ENCODE results near the gene TRHDE. TPM values are rescaled to one million over a fixed set of nuclear protein-coding genes. Genes with fewer than 3 reads are reported as not detected.

TRHDE gene
- total RNA-seq, 6 experiments from 2014 or later: 65.7 to 106 (median 93.3) TPM

GRCh38 chr12:72453066-72453465, 180.9 kb downstream of the TRHDE start:
- Mint-ChIP-seq H3K9me3 (peaks cover 13% of the 10 kb centered on the region), H3K27me3 (ENCODE audit: insufficient read depth) (no peaks in the 10 kb centered on the region), H3K27ac (no peak overlapping the region; the same call in 1 of the 2 replicates), H3K4me1 (ENCODE audit: low read depth) (peaks cover 7% of the 10 kb centered on the region), H3K36me3 (ENCODE audit: low read depth) (peaks cover 23% of the 10 kb centered on the region), H3K4me3 (no peak overlapping the region; the same call in 1 of the 2 replicates)
- DNase-seq: no peak
- TF ChIP-seq, protein P1, sequence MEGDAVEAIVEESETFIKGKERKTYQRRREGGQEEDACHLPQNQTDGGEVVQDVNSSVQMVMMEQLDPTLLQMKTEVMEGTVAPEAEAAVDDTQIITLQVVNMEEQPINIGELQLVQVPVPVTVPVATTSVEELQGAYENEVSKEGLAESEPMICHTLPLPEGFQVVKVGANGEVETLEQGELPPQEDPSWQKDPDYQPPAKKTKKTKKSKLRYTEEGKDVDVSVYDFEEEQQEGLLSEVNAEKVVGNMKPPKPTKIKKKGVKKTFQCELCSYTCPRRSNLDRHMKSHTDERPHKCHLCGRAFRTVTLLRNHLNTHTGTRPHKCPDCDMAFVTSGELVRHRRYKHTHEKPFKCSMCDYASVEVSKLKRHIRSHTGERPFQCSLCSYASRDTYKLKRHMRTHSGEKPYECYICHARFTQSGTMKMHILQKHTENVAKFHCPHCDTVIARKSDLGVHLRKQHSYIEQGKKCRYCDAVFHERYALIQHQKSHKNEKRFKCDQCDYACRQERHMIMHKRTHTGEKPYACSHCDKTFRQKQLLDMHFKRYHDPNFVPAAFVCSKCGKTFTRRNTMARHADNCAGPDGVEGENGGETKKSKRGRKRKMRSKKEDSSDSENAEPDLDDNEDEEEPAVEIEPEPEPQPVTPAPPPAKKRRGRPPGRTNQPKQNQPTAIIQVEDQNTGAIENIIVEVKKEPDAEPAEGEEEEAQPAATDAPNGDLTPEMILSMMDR (IDR thresholded peaks at IDR 0.05): no peak

- H3K27me3 Mint-ChIP-seq (ENCODE audit: insufficient read depth): no peaks in the 10 kb centered on the region
- DNase-seq: no peak
- TF ChIP-seq, protein P1 (IDR thresholded peaks at IDR 0.05): no peak
- peaks cover 12% of the 10 kb centered on the region for H3K4me1 Mint-ChIP-seq (ENCODE audit: low read depth)
- H3K27ac Mint-ChIP-seq: no peak overlapping the region
- H3K36me3 Mint-ChIP-seq (ENCODE audit: low read depth): peaks cover 23% of the 10 kb centered on the region
- H3K9me3 Mint-ChIP-seq: peaks cover 13% of the 10 kb centered on the region
- H3K4me3 Mint-ChIP-seq: no peak overlapping the region
Observed at GRCh38 chr12:72453550-72453949, 181.4 kb downstream of the TRHDE start.

GRCh38 chr12:72464471-72464870, 192.3 kb downstream of the TRHDE start:
- no peak for DNase-seq
- Mint-ChIP-seq H3K27me3 (ENCODE audit: insufficient read depth) (0 out of 2 replicates have a peak, but pooled peaks cover 3% of the 10 kb centered on the region), H3K9me3 (no peaks in the 10 kb centered on the region), H3K36me3 (ENCODE audit: low read depth) (peaks cover 9% of the 10 kb centered on the region), H3K27ac (peak overlapping the region; percentile 19; the same call in 1 of the 2 replicates), H3K4me1 (ENCODE audit: low read depth) (peaks cover 16% of the 10 kb centered on the region), H3K4me3 (no peak overlapping the region)
- TF ChIP-seq, protein P1 (IDR thresholded peaks at IDR 0.05): no peak

DNA sequence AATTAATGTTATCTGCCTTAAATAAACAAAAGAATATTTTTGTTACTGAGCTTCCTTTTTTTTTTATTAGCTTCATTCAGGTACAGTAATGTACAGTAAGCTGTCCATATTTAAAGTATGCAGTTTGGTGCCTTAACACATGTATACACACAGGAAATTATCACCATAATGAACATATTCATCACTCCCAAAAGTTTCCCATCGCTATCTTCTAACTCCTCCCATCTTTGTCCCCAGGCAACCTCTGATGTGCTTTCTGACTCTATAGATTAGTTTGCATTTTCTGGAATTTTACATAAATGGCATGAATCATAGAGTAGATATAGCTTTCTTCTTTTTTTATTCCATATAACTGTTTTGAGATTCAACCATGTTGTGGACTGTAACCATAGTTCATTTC, 193.0 kb downstream of the TRHDE start:
- no peak for DNase-seq
- Mint-ChIP-seq H3K9me3 (no peaks in the 10 kb centered on the region), H3K27ac (no peak overlapping the region), H3K36me3 (ENCODE audit: low read depth) (peaks cover 9% of the 10 kb centered on the region), H3K27me3 (ENCODE audit: insufficient read depth) (0 out of 2 replicates have a peak, but pooled peaks cover 3% of the 10 kb centered on the region), H3K4me1 (ENCODE audit: low read depth) (peaks cover 16% of the 10 kb centered on the region), H3K4me3 (no peak overlapping the region)
- TF ChIP-seq, protein P1 (IDR thresholded peaks at IDR 0.05): no peak

DNA sequence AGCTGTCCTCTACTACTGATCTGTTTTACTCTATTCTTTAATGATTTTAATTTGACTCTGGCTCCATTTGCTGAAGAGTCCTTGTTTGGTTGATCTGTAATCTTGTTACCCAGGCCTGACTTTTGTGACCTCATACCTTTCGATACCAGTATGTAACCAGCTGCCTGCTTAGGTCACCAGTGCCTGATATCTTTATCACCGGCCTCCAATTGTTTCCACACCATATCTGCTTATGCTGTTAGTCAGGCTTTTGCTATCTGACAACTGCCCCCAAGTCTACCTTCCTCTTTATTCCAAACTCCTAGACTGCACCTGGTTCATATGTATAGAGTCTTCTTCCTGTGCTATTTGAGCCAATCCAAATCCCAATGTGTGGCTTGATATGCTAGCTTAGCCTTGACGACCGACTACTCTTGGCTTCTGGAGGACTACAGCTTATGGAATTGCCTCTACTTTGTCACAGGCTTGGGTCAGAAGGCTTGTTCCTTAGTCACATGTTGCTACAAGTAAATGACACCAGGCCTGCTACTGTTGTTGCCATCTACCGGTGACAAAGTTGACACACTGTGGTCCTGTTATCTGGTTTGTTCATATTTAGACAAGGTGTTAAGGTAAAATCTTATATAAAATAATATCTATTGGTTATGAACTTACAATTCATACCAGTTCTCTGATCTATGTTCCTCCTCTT, 193.9 kb downstream of the TRHDE start:
- Mint-ChIP-seq H3K27ac (no peak overlapping the region), H3K36me3 (ENCODE audit: low read depth) (peaks cover 9% of the 10 kb centered on the region), H3K4me3 (no peak overlapping the region), H3K4me1 (ENCODE audit: low read depth) (peaks cover 16% of the 10 kb centered on the region), H3K27me3 (ENCODE audit: insufficient read depth) (0 out of 2 replicates have a peak, but pooled peaks cover 3% of the 10 kb centered on the region), H3K9me3 (no peaks in the 10 kb centered on the region)
- TF ChIP-seq, protein P1 (IDR thresholded peaks at IDR 0.05): no peak
- no peak for DNase-seq
